Measurements from ENCODE around the gene TEX261.

The TEX261 gene

GRCh38 chr2:70979626-70980025, 15.0 kb downstream of the TEX261 start:
- DNase-seq (ENCODE audit: low read depth in 1 of 2, low spot score in 1 of 2): no peak
- TF ChIP-seq, protein P1, sequence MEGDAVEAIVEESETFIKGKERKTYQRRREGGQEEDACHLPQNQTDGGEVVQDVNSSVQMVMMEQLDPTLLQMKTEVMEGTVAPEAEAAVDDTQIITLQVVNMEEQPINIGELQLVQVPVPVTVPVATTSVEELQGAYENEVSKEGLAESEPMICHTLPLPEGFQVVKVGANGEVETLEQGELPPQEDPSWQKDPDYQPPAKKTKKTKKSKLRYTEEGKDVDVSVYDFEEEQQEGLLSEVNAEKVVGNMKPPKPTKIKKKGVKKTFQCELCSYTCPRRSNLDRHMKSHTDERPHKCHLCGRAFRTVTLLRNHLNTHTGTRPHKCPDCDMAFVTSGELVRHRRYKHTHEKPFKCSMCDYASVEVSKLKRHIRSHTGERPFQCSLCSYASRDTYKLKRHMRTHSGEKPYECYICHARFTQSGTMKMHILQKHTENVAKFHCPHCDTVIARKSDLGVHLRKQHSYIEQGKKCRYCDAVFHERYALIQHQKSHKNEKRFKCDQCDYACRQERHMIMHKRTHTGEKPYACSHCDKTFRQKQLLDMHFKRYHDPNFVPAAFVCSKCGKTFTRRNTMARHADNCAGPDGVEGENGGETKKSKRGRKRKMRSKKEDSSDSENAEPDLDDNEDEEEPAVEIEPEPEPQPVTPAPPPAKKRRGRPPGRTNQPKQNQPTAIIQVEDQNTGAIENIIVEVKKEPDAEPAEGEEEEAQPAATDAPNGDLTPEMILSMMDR (IDR thresholded peaks at IDR 0.05; ENCODE audit: insufficient read depth, low read length): no peak
- no peak for TF ChIP-seq GABPA (IDR thresholded peaks at IDR 0.05; ENCODE audit: low read depth)
- no peak for TF ChIP-seq POLR2AphosphoS5 (IDR thresholded peaks at IDR 0.05; ENCODE audit: low read depth)
- no peak for TF ChIP-seq REST (IDR thresholded peaks at IDR 0.05; ENCODE audit: insufficient replicate concordance, low read depth)
- TF ChIP-seq SPI1 (IDR thresholded peaks at IDR 0.05; ENCODE audit: borderline replicate concordance, low read depth): no peak
- no peaks in the 10 kb centered on the region for H3K27me3 ChIP-seq (ENCODE audit: insufficient read depth, poor library complexity, severe bottlenecking)
- no peak overlapping the region for H3K27ac ChIP-seq (replicated peaks)
- no peak overlapping the region for H3K4me3 ChIP-seq (replicated peaks; ENCODE audit: insufficient read depth, low read length)

- DNase-seq (ENCODE audit: low read depth in 1 of 2, low spot score in 1 of 2): no peak
- TF ChIP-seq SPI1 (IDR thresholded peaks at IDR 0.05; ENCODE audit: borderline replicate concordance, low read depth) (no peak), GABPA (IDR thresholded peaks at IDR 0.05; ENCODE audit: low read depth) (no peak), POLR2AphosphoS5 (IDR thresholded peaks at IDR 0.05; ENCODE audit: low read depth) (no peak), REST (IDR thresholded peaks at IDR 0.05; ENCODE audit: insufficient replicate concordance, low read depth) (no peak)
- TF ChIP-seq, protein P1 (IDR thresholded peaks at IDR 0.05; ENCODE audit: insufficient read depth, low read length): no peak
- no peaks in the 10 kb centered on the region for H3K27me3 ChIP-seq (ENCODE audit: insufficient read depth, poor library complexity, severe bottlenecking)
- no peak overlapping the region for H3K27ac ChIP-seq (replicated peaks)
- no peak overlapping the region for H3K4me3 ChIP-seq (replicated peaks; ENCODE audit: insufficient read depth, low read length)
These were observed 15.5 kb downstream of the TEX261 start for GRCh38 chr2:70979180-70979488.

GRCh38 chr2:70978341-70979179, 16.1 kb downstream of the TEX261 start, which contains the start of gene ANKRD53:
TSS of gene ANKRD53 (plus strand) at chr2:70978630. CDS start at chr2:70978646, 16 bp downstream.
- Histone ChIP-seq H3K4me3 (replicated peaks; ENCODE audit: insufficient read depth, low read length) (no peak within 1 kb of the TSS), H3K27ac (replicated peaks) (no peak within 1 kb of the TSS), H3K27me3 (ENCODE audit: insufficient read depth, poor library complexity, severe bottlenecking) (peaks cover 2% of the 10 kb centered on the region)
- no peak for TF ChIP-seq GABPA (IDR thresholded peaks at IDR 0.05; ENCODE audit: low read depth)
- TF ChIP-seq SPI1 (IDR thresholded peaks at IDR 0.05; ENCODE audit: borderline replicate concordance, low read depth): no peak
- no peak for TF ChIP-seq REST (IDR thresholded peaks at IDR 0.05; ENCODE audit: insufficient replicate concordance, low read depth)
- no peak for TF ChIP-seq POLR2AphosphoS5 (IDR thresholded peaks at IDR 0.05; ENCODE audit: low read depth)
- TF ChIP-seq, protein P1 (IDR thresholded peaks at IDR 0.05; ENCODE audit: insufficient read depth, low read length): no peak
- DNase-seq (ENCODE audit: low read depth in 1 of 2, low spot score in 1 of 2): no peak

All from HL-60 (cell line).